ENCODE measurements around the gene CYLD. TPM values are rescaled to one million over a fixed set of nuclear protein-coding genes. Genes with fewer than 3 reads are reported as not detected.

CYLD gene
- total and polyA plus RNA-seq, 8 donors = 6.2 to 30.3 (median 16.7) TPM

DNA sequence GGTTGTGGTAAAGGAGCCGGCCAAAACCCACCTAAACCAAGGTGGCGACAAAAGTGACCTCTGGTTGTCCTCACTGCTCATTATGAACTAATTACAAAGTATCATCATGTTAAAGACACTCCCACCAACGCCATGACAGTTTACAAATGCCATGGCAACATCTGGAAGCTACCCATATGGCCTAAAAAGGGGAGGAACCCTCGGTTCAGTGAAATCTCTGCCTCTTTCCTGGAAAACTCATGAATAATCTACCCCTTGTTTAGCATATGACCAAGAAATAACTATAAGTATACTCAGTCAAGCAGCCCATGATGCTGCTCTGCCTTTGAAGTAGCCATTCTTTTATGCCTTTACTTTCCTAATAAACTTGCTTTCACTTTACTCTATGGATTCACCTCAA, 72.2 kb downstream of the CYLD start:
- ATAC-seq = no peak
- intact Hi-C loops (cut with DNase I) = no loop called here
- TF ChIP-seq, protein P1, sequence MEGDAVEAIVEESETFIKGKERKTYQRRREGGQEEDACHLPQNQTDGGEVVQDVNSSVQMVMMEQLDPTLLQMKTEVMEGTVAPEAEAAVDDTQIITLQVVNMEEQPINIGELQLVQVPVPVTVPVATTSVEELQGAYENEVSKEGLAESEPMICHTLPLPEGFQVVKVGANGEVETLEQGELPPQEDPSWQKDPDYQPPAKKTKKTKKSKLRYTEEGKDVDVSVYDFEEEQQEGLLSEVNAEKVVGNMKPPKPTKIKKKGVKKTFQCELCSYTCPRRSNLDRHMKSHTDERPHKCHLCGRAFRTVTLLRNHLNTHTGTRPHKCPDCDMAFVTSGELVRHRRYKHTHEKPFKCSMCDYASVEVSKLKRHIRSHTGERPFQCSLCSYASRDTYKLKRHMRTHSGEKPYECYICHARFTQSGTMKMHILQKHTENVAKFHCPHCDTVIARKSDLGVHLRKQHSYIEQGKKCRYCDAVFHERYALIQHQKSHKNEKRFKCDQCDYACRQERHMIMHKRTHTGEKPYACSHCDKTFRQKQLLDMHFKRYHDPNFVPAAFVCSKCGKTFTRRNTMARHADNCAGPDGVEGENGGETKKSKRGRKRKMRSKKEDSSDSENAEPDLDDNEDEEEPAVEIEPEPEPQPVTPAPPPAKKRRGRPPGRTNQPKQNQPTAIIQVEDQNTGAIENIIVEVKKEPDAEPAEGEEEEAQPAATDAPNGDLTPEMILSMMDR (IDR thresholded peaks at IDR 0.05) = no peak
- no peak for DNase-seq
- no peak overlapping the region for H3K4me3 ChIP-seq
- H3K27ac ChIP-seq = no peak overlapping the region
- WGBS, 2 donors = 76 to 81% methylated on average over 4 of the region's 4 CpGs
- no peaks in the 10 kb centered on the region for H3K9me3 ChIP-seq
- H3K4me1 ChIP-seq = no peaks in the 10 kb centered on the region
- no peaks in the 10 kb centered on the region for H3K36me3 ChIP-seq
- no peaks in the 10 kb centered on the region for H3K27me3 ChIP-seq
- no peak for FAIRE-seq

DNA sequence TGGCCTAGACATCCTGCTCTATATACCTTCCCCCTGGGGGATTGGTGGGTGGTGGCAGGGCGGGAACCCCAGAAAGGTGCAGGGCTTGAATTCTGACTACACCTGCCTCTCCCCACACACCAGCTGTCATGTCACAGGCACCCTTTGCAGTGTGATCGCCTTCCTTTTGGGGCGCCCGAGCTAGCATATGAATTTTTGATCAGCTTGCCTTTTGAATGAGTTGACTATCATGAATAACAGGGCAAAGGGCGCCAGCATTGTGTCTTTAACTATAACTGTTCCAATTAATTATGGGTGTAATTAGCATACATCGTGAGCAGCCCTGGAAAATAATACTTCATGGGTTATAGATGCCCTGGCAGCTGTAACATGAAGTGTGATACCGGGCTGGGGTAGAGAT, 72.7 kb downstream of the CYLD start:
- no peak for DNase-seq
- no peak for ATAC-seq

DNA sequence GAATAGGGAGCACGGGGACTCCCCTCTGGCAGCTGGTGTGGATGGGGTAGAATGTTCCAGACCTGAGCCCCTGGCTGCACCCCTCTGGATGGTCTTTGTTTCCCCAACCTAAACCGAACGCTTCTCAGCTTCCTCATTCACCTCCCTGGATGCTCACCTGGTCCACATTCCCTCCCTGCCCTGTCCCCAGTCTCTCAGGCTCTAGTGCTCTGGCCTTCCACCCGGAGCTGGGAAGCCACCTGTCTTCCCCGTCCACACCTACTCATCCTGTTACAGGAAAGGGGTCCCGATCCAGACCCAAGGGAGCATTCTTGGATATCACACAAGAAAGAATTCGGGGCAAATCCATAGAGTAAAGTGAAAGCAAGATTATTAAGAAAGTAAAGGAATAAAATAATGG, 73.5 kb downstream of the CYLD start:
- intact Hi-C loops (cut with DNase I) = no loop called here
- 73 to 80% methylated on average over 7 of the region's 7 CpGs for WGBS, 2 donors
- no peaks in the 10 kb centered on the region for H3K36me3 ChIP-seq
- H3K27ac ChIP-seq = no peak overlapping the region
- no peaks in the 10 kb centered on the region for H3K4me1 ChIP-seq
- ATAC-seq (no peak), FAIRE-seq (no peak), DNase-seq (no peak)
- H3K9me3 ChIP-seq = no peaks in the 10 kb centered on the region
- TF ChIP-seq, protein P1 (IDR thresholded peaks at IDR 0.05) = no peak
- H3K4me3 ChIP-seq = no peak overlapping the region
- H3K27me3 ChIP-seq = no peaks in the 10 kb centered on the region

More for the DNA sequence above, 72.7 kb downstream of the CYLD start:
- H3K27ac ChIP-seq = no peak overlapping the region
- H3K27me3 ChIP-seq = no peaks in the 10 kb centered on the region
- TF ChIP-seq, protein P1 (IDR thresholded peaks at IDR 0.05) = no peak
- no peaks in the 10 kb centered on the region for H3K9me3 ChIP-seq
- H3K4me3 ChIP-seq = no peak overlapping the region
- WGBS, 2 donors = 84 to 88% methylated on average over 7 of the region's 7 CpGs
- H3K36me3 ChIP-seq = no peaks in the 10 kb centered on the region
- no peaks in the 10 kb centered on the region for H3K4me1 ChIP-seq
- FAIRE-seq = no peak
- intact Hi-C loops (cut with DNase I) = no loop called here

DNA sequence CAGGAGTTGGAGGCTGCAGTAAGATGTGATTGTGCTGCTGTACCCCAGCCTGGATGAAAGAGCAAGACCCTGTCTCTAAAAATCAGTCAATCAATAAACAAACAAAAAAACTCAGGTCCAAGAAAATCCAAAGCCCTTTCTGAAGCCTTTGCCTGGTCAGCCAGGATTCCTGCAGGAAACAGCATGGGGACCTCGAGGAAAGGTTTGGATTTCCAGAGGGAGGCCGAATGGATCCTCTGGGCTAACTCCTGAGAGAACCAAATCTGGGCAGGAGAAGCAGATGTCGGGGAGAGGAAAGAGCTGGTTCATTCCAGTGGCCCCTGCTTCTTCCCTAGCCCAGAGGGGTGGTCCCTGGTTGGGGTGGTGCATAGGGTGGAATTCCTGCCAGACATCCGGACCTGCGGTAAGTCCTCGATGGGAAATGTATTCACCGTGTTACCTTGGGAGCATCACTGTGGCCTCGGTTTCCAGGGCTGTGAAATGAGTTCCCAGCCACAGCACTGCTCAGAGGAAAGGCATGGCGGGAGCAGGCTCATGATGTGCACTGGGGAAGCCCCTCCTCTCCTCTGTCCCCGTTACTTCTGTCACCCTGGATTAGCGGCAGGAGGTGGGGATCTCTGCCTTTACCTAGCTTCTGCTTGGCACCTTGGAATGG, 75.1 kb downstream of the CYLD start:
- TF ChIP-seq, protein P1 (IDR thresholded peaks at IDR 0.05) = no peak
- Histone ChIP-seq H3K4me1 (no peaks in the 10 kb centered on the region), H3K9me3 (no peaks in the 10 kb centered on the region), H3K4me3 (no peak overlapping the region), H3K27me3 (no peaks in the 10 kb centered on the region), H3K36me3 (no peaks in the 10 kb centered on the region), H3K27ac (no peak overlapping the region)
- intact Hi-C loops (cut with DNase I) = no loop called here
- FAIRE-seq (no peak), ATAC-seq (no peak), DNase-seq (no peak)
- WGBS, 2 donors = 80 to 93% methylated on average over 11 of the region's 11 CpGs

DNA sequence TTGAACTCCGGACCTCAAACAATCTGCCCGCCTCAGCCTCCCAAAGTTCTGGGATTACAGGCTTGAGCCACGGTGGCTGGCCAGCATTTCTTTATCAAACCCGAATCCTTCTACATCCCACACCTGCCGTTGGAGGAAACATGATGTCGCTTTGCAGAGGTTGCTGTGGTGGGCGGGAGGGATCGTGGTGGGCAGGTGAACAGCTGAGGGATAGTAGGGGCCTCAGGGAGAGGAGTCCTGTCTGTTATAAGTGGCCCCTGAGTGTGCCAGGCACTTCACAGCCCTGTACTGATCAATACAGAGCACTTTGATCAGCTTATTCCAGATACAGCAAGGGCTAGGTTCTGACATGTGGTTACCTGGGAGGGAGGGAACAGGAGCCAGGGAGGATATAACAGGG, 76.5 kb downstream of the CYLD start:
- H3K4me3 ChIP-seq = no peak overlapping the region
- 78 to 79% methylated on average over 8 of the region's 8 CpGs for WGBS, 2 donors
- intact Hi-C loops (cut with DNase I) = no loop called here
- DNase-seq = no peak
- no peak for ATAC-seq
- H3K9me3 ChIP-seq = no peaks in the 10 kb centered on the region
- no peak overlapping the region for H3K27ac ChIP-seq
- no peaks in the 10 kb centered on the region for H3K27me3 ChIP-seq
- H3K36me3 ChIP-seq = no peaks in the 10 kb centered on the region
- TF ChIP-seq, protein P1 (IDR thresholded peaks at IDR 0.05) = no peak
- FAIRE-seq = no peak
- H3K4me1 ChIP-seq = no peaks in the 10 kb centered on the region
